Measurements from ENCODE around the gene RAVER1.
A peak's percentile ranks its signal among the peaks of the same experiment; 100 is the strongest.

The RAVER1 gene

DNA sequence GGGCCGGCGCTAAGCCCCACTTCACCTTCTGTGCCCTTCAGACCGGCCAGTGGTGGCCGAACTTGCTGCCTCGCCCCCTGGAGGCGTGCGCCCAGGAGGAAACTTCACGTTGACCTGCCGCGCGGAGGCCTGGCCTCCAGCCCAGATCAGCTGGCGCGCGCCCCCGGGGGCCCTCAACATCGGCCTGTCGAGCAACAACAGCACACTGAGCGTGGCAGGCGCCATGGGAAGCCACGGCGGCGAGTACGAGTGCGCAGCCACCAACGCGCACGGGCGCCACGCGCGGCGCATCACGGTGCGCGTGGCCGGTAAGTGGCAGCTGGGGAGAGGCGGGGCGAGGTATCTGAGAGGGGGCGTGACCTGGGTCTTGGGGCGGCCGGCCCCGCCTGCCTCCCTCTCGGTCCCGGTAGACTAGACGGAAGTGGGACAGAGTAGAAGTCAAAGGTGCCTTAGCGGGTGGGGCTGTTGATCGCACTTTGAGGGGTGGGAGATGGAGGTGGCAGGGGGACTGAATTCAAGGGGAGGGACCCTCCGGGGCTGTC, 38.0 kb downstream of the RAVER1 start:
- TF ChIP-seq, protein P1, sequence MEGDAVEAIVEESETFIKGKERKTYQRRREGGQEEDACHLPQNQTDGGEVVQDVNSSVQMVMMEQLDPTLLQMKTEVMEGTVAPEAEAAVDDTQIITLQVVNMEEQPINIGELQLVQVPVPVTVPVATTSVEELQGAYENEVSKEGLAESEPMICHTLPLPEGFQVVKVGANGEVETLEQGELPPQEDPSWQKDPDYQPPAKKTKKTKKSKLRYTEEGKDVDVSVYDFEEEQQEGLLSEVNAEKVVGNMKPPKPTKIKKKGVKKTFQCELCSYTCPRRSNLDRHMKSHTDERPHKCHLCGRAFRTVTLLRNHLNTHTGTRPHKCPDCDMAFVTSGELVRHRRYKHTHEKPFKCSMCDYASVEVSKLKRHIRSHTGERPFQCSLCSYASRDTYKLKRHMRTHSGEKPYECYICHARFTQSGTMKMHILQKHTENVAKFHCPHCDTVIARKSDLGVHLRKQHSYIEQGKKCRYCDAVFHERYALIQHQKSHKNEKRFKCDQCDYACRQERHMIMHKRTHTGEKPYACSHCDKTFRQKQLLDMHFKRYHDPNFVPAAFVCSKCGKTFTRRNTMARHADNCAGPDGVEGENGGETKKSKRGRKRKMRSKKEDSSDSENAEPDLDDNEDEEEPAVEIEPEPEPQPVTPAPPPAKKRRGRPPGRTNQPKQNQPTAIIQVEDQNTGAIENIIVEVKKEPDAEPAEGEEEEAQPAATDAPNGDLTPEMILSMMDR (conservative IDR thresholded peaks at IDR 0.05; ENCODE audit: low read depth, low read length): peak; percentile 18
- H3K4me3 ChIP-seq (ENCODE audit: low read length): no peak overlapping the region
- DNase-seq (ENCODE audit: low read depth): no peak

DNA sequence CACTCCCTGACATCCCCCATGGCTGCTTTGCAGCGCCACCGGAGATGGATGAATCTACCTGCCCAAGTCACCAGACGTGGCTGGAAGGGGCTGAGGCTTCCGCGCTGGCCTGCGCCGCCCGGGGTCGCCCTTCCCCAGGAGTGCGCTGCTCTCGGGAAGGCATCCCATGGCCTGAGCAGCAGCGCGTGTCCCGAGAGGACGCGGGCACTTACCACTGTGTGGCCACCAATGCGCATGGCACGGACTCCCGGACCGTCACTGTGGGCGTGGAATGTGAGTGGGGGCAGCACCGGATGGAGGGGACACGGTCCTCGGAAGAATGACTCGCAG, 39.0 kb downstream of the RAVER1 start:
- DNase-seq (ENCODE audit: low read depth): no peak
- no peak overlapping the region for H3K4me3 ChIP-seq (ENCODE audit: low read length)
- TF ChIP-seq, protein P1 (conservative IDR thresholded peaks at IDR 0.05; ENCODE audit: low read depth, low read length): peak; percentile 18

DNA sequence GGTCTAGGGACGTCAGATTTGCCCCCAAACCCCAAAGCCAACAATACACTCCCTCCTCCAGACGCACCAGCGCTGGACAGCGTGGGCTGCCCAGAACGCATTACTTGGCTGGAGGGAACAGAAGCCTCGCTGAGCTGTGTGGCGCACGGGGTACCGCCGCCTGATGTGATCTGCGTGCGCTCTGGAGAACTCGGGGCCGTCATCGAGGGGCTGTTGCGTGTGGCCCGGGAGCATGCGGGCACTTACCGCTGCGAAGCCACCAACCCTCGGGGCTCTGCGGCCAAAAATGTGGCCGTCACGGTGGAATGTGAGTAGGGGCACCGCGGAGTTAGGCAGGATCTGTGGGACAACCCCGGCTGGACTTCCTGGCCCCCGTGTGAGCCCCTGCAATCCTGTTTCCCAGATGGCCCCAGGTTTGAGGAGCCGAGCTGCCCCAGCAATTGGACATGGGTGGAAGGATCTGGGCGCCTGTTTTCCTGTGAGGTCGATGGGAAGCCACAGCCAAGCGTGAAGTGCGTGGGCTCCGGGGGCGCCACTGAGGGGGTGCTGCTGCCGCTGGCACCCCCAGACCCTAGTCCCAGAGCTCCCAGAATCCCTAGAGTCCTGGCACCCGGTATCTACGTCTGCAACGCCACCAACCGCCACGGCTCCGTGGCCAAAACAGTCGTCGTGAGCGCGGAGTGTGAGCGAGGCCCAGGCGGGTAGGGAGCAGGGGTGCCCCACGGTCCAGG, 39.5 kb downstream of the RAVER1 start:
- no peak overlapping the region for H3K4me3 ChIP-seq (ENCODE audit: low read length)
- TF ChIP-seq, protein P1 (conservative IDR thresholded peaks at IDR 0.05; ENCODE audit: low read depth, low read length): no peak
- no peak for DNase-seq (ENCODE audit: low read depth)

DNA sequence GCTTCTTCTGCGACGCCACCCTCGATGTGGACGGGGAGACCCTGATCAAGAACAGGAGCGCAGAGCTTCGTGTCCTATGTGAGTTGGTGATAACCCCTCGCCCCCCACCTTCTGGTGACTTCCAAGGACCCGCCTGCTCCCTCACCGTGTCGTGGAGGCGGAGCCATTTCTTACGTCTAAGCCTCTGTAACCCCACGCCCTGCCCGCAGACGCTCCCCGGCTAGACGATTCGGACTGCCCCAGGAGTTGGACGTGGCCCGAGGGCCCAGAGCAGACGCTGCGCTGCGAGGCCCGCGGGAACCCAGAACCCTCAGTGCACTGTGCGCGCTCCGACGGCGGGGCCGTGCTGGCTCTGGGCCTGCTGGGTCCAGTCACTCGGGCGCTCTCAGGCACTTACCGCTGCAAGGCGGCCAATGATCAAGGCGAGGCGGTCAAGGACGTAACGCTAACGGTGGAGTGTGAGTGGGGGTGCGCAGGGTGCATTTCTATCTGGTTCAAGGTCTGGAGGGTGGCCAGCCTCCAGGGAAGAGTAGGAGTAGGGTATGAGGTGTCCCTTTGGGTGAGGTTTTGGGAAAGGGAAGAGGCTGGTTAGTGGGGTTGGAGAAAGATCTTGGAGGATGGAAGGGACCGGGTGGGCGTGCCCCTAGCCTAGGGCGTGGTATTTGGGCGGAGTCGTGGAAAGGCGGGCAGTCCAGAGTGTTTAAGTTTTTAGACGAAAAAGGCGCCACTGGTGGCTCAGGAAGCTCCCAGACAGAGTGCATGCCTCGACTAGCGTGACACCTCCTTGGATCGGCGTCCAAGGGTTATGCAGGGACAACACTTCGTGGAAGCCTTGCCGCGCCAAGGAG, 40.3 kb downstream of the RAVER1 start:
- H3K4me3 ChIP-seq (ENCODE audit: low read length): peak overlapping the region; percentile 29
- no peak for DNase-seq (ENCODE audit: low read depth)
- TF ChIP-seq, protein P1 (conservative IDR thresholded peaks at IDR 0.05; ENCODE audit: low read depth, low read length): no peak

DNA sequence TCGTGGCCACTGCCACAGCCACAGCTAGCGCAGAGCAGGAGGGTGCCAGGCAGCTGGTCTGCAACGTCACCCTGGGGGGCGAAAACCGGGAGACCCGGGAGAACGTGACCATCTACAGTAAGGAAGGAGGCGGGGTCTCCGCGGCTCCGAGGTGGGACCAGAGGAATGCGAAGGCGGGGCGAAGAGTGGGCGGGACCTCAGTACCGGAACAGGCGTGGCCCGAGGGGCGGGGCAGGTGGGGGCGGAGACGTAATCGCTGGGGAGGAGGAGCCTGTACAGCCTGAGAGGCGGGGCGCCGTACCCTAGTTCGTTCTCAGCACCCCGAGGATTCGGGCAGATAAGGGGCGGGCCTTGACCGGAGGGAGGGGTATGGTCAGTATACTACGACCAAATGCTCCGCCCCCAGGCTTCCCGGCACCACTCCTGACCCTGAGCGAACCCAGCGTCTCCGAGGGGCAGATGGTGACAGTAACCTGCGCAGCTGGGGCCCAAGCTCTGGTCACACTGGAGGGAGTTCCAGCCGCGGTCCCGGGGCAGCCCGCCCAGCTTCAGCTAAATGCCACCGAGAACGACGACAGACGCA, 41.0 kb downstream of the RAVER1 start:
- no peak for DNase-seq (ENCODE audit: low read depth)
- TF ChIP-seq, protein P1 (conservative IDR thresholded peaks at IDR 0.05; ENCODE audit: low read depth, low read length): no peak
- peak overlapping the region; percentile 30 for H3K4me3 ChIP-seq (ENCODE audit: low read length)

DNA sequence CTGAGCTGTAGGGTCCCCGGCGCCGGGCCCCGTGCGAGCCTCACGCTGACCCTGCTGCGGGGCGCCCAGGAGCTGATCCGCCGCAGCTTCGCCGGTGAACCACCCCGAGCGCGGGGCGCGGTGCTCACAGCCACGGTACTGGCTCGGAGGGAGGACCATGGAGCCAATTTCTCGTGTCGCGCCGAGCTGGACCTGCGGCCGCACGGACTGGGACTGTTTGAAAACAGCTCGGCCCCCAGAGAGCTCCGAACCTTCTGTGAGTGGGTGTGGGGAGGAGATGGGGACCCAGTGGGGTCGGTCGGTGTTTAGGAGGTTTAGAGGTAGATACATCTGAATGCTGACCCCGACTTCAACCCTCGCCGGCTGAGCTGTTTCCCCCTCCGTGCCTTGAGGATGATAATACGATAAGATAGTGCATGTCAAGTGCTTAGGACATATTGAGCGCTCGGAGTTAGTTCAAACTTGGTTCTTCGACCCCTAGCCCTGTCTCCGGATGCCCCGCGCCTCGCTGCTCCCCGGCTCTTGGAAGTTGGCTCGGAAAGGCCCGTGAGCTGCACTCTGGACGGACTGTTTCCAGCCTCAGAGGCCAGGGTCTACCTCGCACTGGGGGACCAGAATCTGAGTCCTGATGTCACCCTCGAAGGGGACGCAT, 41.6 kb downstream of the RAVER1 start:
- TF ChIP-seq, protein P1 (conservative IDR thresholded peaks at IDR 0.05; ENCODE audit: low read depth, low read length): no peak
- H3K4me3 ChIP-seq (ENCODE audit: low read length): peak overlapping the region; percentile 30
- DNase-seq (ENCODE audit: low read depth): no peak

All from retinal pigment epithelial cell (primary cell).